GM12875 (cell line): ENCODE measurements around the gene TEX26.

ENCODE experiments used
- H3K4me3 ChIP-seq: one replicate; pipeline ENCODE4 v1.5.1; 2011; ENCODE audit warnings: low read depth, low read length, control low read depth
- TF ChIP-seq, protein P1 (sequence below): IDR thresholded peaks from 2 replicates; pipeline ENCODE4 v1.5.1; 2011; ENCODE audit warnings: low read depth, mild to moderate bottlenecking, control low read depth, inconsistent platforms, low read length, moderate library complexity, borderline replicate concordance; ENCODE audit not compliant: insufficient read depth

The TEX26 gene

GRCh38 chr13:30932481-30933353, at the start of gene TEX26:
Gene TEX26, plus strand, starts transcription at chr13:30932656. Its CDS starts 60 bp downstream, at chr13:30932716.
- TF ChIP-seq, protein P1, sequence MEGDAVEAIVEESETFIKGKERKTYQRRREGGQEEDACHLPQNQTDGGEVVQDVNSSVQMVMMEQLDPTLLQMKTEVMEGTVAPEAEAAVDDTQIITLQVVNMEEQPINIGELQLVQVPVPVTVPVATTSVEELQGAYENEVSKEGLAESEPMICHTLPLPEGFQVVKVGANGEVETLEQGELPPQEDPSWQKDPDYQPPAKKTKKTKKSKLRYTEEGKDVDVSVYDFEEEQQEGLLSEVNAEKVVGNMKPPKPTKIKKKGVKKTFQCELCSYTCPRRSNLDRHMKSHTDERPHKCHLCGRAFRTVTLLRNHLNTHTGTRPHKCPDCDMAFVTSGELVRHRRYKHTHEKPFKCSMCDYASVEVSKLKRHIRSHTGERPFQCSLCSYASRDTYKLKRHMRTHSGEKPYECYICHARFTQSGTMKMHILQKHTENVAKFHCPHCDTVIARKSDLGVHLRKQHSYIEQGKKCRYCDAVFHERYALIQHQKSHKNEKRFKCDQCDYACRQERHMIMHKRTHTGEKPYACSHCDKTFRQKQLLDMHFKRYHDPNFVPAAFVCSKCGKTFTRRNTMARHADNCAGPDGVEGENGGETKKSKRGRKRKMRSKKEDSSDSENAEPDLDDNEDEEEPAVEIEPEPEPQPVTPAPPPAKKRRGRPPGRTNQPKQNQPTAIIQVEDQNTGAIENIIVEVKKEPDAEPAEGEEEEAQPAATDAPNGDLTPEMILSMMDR: no peak
- no peak within 1 kb of the TSS for H3K4me3 ChIP-seq

- no peak overlapping the region for H3K4me3 ChIP-seq
- TF ChIP-seq, protein P1: no peak
Measured at GRCh38 chr13:30882996-30883766, 49.3 kb upstream of the TEX26 start.

- H3K4me3 ChIP-seq: no peak overlapping the region
- TF ChIP-seq, protein P1: no peak
Measured at GRCh38 chr13:30884543-30884942, 47.9 kb upstream of the TEX26 start.

- H3K4me3 ChIP-seq: no peak overlapping the region
- TF ChIP-seq, protein P1: no peak
Measured at GRCh38 chr13:30889196-30889690, 43.2 kb upstream of the TEX26 start.

DNA sequence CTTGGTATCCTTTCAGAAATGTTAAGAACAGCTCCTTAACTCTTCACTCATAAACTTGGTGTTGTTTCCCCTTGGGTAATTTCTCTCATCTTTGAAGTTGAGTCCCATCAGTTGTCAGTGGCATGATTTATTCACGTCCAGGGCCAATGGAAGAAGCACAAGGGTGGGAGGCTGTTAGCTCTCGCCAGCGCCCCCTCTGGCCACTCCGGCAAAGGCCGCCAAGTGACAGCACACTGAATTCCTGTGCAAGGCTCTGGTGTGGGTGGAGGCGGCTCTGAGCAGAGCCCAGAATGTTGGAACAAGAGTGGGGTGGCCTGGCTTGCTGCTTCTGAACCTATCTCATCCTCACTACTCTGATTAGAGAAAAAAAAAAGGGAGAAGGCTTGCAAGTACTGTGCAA, 39.5 kb upstream of the TEX26 start:
- TF ChIP-seq, protein P1: peak; percentile 53; the same call in 1 of the 2 replicates
- no peak overlapping the region for H3K4me3 ChIP-seq

GRCh38 chr13:30895773-30896172, 36.7 kb upstream of the TEX26 start:
- TF ChIP-seq, protein P1: no peak
- no peak overlapping the region for H3K4me3 ChIP-seq
